SK-N-DZ (cell line): Measurements from ENCODE around the gene KDM4D.
"Not testable (repeated sequence)": the region's sequence is repeated elsewhere in the genome, so short reads cannot be mapped to it uniquely, and the experiment has no call there.

Source experiments
- DNase-seq: peaks from one replicate; pipeline ENCODE4 v3.0.0-alpha.2; 2015; ENCODE audit warnings: low spot score

The KDM4D gene

GRCh38 chr11:95028357-95028756 lies 54.8 kb downstream of the KDM4D start:
- DNase-seq, result no peak

GRCh38 chr11:95033051-95033450 lies 59.5 kb downstream of the KDM4D start:
- no peak for DNase-seq

GRCh38 chr11:95035316-95035715 lies 61.8 kb downstream of the KDM4D start:
- no peak for DNase-seq

GRCh38 chr11:95037356-95038035 lies 64.0 kb downstream of the KDM4D start:
- DNase-seq, result not testable (repeated sequence)

- no peak for DNase-seq
These were observed 68.7 kb downstream of the KDM4D start for GRCh38 chr11:95042239-95042638.

GRCh38 chr11:95042906-95043305 lies 69.4 kb downstream of the KDM4D start:
- DNase-seq, result no peak

- DNase-seq, result no peak
These were observed 70.5 kb downstream of the KDM4D start for GRCh38 chr11:95044010-95044409.

- no peak for DNase-seq
These were observed 72.3 kb downstream of the KDM4D start for GRCh38 chr11:95045812-95046211.
